ENCODE measurements around the gene SORCS2. TPM values are rescaled to one million over a fixed set of nuclear protein-coding genes. Genes with fewer than 3 reads are reported as not detected.

SORCS2 gene
- total RNA-seq, 1 experiment from 2014 or later, result 4.1 TPM

DNA sequence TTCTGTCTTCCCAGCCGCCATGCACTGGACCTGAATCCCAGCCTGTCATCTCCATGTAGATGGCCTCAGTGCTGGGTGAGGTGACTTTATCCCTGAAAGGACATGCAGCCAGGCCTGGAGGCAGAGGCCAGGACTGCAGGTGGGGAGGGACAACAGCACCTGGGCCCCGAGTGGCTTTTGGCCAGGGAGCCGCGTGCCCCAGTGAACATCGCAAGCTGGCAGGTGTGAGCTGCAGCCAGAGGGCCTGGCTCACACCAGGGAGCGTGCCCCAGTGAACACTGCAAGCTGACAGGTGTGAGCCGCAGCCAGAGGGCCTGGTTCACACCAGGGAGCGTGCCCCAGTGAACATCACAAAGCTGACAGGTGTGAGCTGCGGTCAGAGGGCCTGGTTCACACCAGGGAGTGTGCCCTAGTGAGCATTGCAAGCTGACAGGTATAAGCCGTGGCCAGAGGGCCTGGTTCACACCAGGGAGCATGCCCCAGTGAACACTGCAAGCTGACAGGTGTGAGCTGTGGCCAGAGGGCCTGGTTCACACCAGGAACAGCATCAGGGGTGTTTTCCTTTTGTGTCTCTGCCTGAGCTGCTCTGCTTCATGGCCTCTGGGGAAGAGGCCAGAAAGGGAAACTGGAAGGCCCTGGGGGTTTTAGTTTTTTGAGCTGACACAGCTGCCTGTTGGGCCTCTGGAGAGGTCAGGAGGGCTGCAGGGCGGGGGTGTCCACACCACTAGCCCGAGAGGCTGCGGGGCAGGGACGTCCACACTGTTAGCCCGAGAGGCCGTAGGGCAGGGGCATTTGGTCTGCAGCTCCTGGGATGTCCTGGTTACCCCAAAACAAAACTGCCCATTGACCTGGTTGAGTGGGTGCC is 265.1 kb downstream of the SORCS2 start:
- H3K4me2 ChIP-seq (ENCODE audit: low read length), result no peak overlapping the region
- no peaks in the 10 kb centered on the region for H3K9me3 ChIP-seq (ENCODE audit: low read length)
- H3K9ac ChIP-seq (ENCODE audit: low read length), result no peak overlapping the region
- intact Hi-C loops (cut with micrococcal nuclease), result no loop called here
- DNase-seq (no peak), ATAC-seq (no peak)
- no peak overlapping the region for H2AFZ ChIP-seq (ENCODE audit: low read length)
- H3K9me2 ChIP-seq (replicated peaks; ENCODE audit: low read length), result no peaks in the 10 kb centered on the region
- BruUV-seq (replicated peaks), result no TSS peak
- no peak overlapping the region for H3K4me3 ChIP-seq (ENCODE audit: low read length)
- no peaks in the 10 kb centered on the region for H3K79me2 ChIP-seq (ENCODE audit: low read length)
- ChIA-PET POLR2A (ENCODE audit: unreplicated experiment) (no interaction called here), CTCF (no interaction called here)
- H3K4me1 ChIP-seq (ENCODE audit: insufficient read depth, low read length), result peaks cover 7% of the 10 kb centered on the region
- H3K36me3 ChIP-seq (ENCODE audit: low read depth, low read length), result no peaks in the 10 kb centered on the region
- no peaks in the 10 kb centered on the region for H3F3A ChIP-seq (ENCODE audit: low read length, unreplicated experiment)
- TF ChIP-seq EZH2 (IDR thresholded peaks at IDR 0.05; ENCODE audit: low read length, unreplicated experiment), result no peak
- TF ChIP-seq, protein P1, sequence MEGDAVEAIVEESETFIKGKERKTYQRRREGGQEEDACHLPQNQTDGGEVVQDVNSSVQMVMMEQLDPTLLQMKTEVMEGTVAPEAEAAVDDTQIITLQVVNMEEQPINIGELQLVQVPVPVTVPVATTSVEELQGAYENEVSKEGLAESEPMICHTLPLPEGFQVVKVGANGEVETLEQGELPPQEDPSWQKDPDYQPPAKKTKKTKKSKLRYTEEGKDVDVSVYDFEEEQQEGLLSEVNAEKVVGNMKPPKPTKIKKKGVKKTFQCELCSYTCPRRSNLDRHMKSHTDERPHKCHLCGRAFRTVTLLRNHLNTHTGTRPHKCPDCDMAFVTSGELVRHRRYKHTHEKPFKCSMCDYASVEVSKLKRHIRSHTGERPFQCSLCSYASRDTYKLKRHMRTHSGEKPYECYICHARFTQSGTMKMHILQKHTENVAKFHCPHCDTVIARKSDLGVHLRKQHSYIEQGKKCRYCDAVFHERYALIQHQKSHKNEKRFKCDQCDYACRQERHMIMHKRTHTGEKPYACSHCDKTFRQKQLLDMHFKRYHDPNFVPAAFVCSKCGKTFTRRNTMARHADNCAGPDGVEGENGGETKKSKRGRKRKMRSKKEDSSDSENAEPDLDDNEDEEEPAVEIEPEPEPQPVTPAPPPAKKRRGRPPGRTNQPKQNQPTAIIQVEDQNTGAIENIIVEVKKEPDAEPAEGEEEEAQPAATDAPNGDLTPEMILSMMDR (conservative IDR thresholded peaks at IDR 0.05; ENCODE audit: low read depth, low read length), result no peak
- TF ChIP-seq EZH2phosphoT487 (IDR thresholded peaks at IDR 0.05; ENCODE audit: borderline replicate concordance, low read length), result no peak
- H3K27ac ChIP-seq (ENCODE audit: low read length), result no peak overlapping the region
- no peaks in the 10 kb centered on the region for H4K20me1 ChIP-seq (ENCODE audit: low read length)
- H3K27me3 ChIP-seq (ENCODE audit: low read length), result no peaks in the 10 kb centered on the region

DNA sequence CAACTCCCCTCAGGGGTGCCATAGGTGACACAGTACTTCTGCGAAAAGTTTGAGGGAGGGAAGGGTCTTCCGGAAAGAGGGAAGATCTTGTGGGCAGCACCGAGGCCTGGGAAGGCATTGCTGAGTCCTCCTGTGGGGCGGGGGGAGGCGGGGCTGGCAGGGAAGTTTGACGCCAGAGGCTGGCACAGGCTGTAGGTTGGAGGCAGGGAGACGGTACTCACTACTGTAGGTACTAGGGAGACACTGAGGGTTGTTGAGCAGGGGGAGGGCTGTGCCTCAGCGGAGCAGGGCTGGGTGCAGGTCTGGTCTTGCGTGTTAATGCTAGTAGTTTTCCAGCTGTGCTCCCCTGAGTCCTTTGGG is 265.7 kb downstream of the SORCS2 start:
- no peaks in the 10 kb centered on the region for H4K20me1 ChIP-seq (ENCODE audit: low read length)
- DNase-seq, result no peak

More for the DNA sequence above, 265.7 kb downstream of the SORCS2 start:
- Histone ChIP-seq H3K4me2 (ENCODE audit: low read length) (no peak overlapping the region), H3K4me3 (ENCODE audit: low read length) (no peak overlapping the region), H3K9ac (ENCODE audit: low read length) (no peak overlapping the region), H3K27ac (ENCODE audit: low read length) (no peak overlapping the region), H3K36me3 (ENCODE audit: low read depth, low read length) (no peaks in the 10 kb centered on the region), H3K9me3 (ENCODE audit: low read length) (no peaks in the 10 kb centered on the region), H3K27me3 (ENCODE audit: low read length) (no peaks in the 10 kb centered on the region), H3F3A (ENCODE audit: low read length, unreplicated experiment) (no peaks in the 10 kb centered on the region), H2AFZ (ENCODE audit: low read length) (no peak overlapping the region), H3K4me1 (ENCODE audit: insufficient read depth, low read length) (peaks cover 13% of the 10 kb centered on the region), H3K9me2 (replicated peaks; ENCODE audit: low read length) (no peaks in the 10 kb centered on the region), H3K79me2 (ENCODE audit: low read length) (no peaks in the 10 kb centered on the region)
- intact Hi-C loops (cut with micrococcal nuclease), result no loop called here
- ATAC-seq, result no peak
- CTCF ChIA-PET, result no interaction called here
- TF ChIP-seq, protein P1 (conservative IDR thresholded peaks at IDR 0.05; ENCODE audit: low read depth, low read length), result no peak
- no peak for TF ChIP-seq EZH2 (IDR thresholded peaks at IDR 0.05; ENCODE audit: low read length, unreplicated experiment)
- TF ChIP-seq EZH2phosphoT487 (IDR thresholded peaks at IDR 0.05; ENCODE audit: borderline replicate concordance, low read length), result no peak
- POLR2A ChIA-PET (ENCODE audit: unreplicated experiment), result no interaction called here
- no TSS peak for BruUV-seq (replicated peaks)

Data from PC-3 (cell line).